Panc1 (cell line): ENCODE data around the gene RIMBP3C. TPM values are rescaled to one million over a fixed set of nuclear protein-coding genes. Genes with fewer than 3 reads are reported as not detected.
"Not testable (repeated sequence)": the region's sequence is repeated elsewhere in the genome, so short reads cannot be mapped to it uniquely, and the experiment has no call there.

Experiments used
- ATAC-seq: fragments of 200-7000 bp; cut with Tn5 transposase; 2 replicates; pipeline ENCODE4 v1.9.1; 2020; ENCODE audit warnings: mild to moderate bottlenecking, moderate library complexity
- BruUV-seq: library from RNA; stranded (reverse); fragments of 400-500 nt; replicated peaks from 2 replicates; lab custom pipeline; 2021; lab: Mats Ljungman, UMichigan
- CTCF ChIA-PET: fragments of 300-600 bp; sonication (Branson Sonifier 250); formaldehyde crosslinking; loops from one replicate; lab custom pipeline; 2022; ENCODE audit warnings: antibody characterized with exemption; lab: Charles Lee
- POLR2A ChIA-PET: fragments of 300-600 bp; sonication (Branson Sonifier 250); formaldehyde crosslinking; loops from one replicate; lab custom pipeline; 2022; ENCODE audit warnings: antibody characterized with exemption; lab: Charles Lee
- DNase-seq: peaks from one replicate; pipeline ENCODE4 v3.0.0-alpha.2; 2010; ENCODE audit warnings: low read depth, low spot score
- H3K27ac ChIP-seq: 2 replicates; pipeline ENCODE4 v1.5.1; 2011; ENCODE audit warnings: mild to moderate bottlenecking, low read length, inconsistent platforms
- H3K27me3 ChIP-seq: fragments of 200-500 bp; sonication (Bioruptor generic); 2 replicates; pipeline ENCODE4 v1.6.0; 2014; ENCODE audit warnings: low read length, inconsistent platforms; ENCODE audit not compliant: control insufficient read depth, insufficient read depth
- H3K36me3 ChIP-seq: fragments of 200-500 bp; sonication (Bioruptor generic); 2 replicates; pipeline ENCODE4 v1.5.1; 2014; ENCODE audit warnings: inconsistent platforms, mild to moderate bottlenecking, low read length, moderate library complexity; ENCODE audit not compliant: control insufficient read depth, insufficient read depth
- H3K4me1 ChIP-seq: 2 replicates; pipeline ENCODE4 v1.5.1; 2011; ENCODE audit warnings: inconsistent platforms, mild to moderate bottlenecking, low read length, moderate library complexity; ENCODE audit not compliant: control insufficient read depth, insufficient read depth
- H3K4me3 ChIP-seq, 2 experiments: 2 replicates each; pipeline ENCODE4 v1.5.1; 2011 to 2012; ENCODE audit warnings: low read depth in 2 of 2, low read length in 2 of 2, mild to moderate bottlenecking in 2 of 2, inconsistent platforms in 1 of 2, moderate library complexity in 1 of 2
- H3K9me3 ChIP-seq: fragments of 200-500 bp; sonication (Bioruptor generic); 2 replicates; pipeline ENCODE4 v1.5.1; 2014; ENCODE audit warnings: low read depth, mild to moderate bottlenecking, inconsistent platforms, low read length, moderate library complexity; ENCODE audit not compliant: control insufficient read depth, insufficient read depth
- CTCF ChIP-seq: fragments of 450-650 bp; IDR thresholded peaks from 2 replicates; pipeline ENCODE4 v1.5.1; 2017; ENCODE audit warnings: mild to moderate bottlenecking
- POLR2AphosphoS5 ChIP-seq: IDR thresholded peaks from 2 replicates; pipeline ENCODE4 v1.6.1; 2012; ENCODE audit warnings: mild to moderate bottlenecking, low read depth, low read length, moderate library complexity
- REST ChIP-seq, 2 experiments: IDR thresholded peaks; 2 replicates each; pipeline ENCODE4 v1.6.1; 2011 to 2012; ENCODE audit warnings: low read depth in 2 of 2, control low read depth in 1 of 2, low read length in 1 of 2, mild to moderate bottlenecking in 1 of 2, moderate library complexity in 1 of 2; ENCODE audit not compliant: insufficient read depth in 1 of 2
- SIN3A ChIP-seq: IDR thresholded peaks from 2 replicates; pipeline ENCODE4 v1.6.1; 2012; ENCODE audit warnings: low read depth, mild to moderate bottlenecking, low read length, moderate library complexity, borderline replicate concordance; ENCODE audit not compliant: insufficient read depth
- TCF7L2 ChIP-seq: IDR thresholded peaks from 2 replicates; pipeline ENCODE4 v1.6.1; 2011; ENCODE audit warnings: mild to moderate bottlenecking, low read depth, low read length, inconsistent platforms
- in situ Hi-C: cut with HindIII; loops from 2 replicates; pipeline ENCODE4 v1.10.0; 2016; ENCODE audit warnings: low sequenced_read_pairs, low pct_unique_long_range_greater_than_20kb
- intact Hi-C: fragments of 100-400 bp; cut with micrococcal nuclease; formaldehyde crosslinking; loops from one replicate; pipeline ENCODE4 v1.10.0; 2022; ENCODE audit not compliant: unreplicated experiment
- total RNA-seq: library from RNA; stranded (reverse); gene quantifications from one replicate; pipeline ENCODE4 v1.2.1, GENCODE V29; 2021; ENCODE audit not compliant: unreplicated experiment

RIMBP3C gene
- total RNA-seq, 1 experiment from 2014 or later, result 0.90 TPM

DNA sequence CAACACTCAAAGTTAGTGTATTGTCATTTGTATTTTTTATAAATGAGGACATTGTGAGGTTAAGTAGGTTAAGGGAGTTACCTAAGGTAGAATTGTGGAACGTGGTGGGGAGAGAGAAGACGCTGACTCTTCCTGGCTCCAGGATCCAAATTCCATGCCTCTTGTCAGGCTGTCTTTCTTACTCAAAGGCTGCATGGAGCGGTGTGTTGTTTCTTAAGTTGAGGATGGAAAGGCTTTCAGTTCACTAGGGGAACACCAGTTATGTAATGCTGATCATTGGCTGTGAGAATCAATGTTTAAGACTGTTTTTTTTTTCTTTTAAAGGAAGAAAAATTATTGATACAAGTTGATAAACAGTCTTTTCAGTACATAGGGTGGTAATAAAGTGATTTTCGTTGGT is 19.1 kb upstream of the RIMBP3C start:
- BruUV-seq, result no TSS peak
- no peak for ATAC-seq
- no peaks in the 10 kb centered on the region for H3K27me3 ChIP-seq
- TF ChIP-seq SIN3A (no peak), REST (IDR thresholded peaks at IDR 0.05; ENCODE audit: insufficient read depth in 1 of 2, low read depth in 2 of 2, low read length in 1 of 2) (no peak), POLR2AphosphoS5 (no peak), CTCF (no peak), TCF7L2 (no peak)
- H3K36me3 ChIP-seq, result peaks cover 6% of the 10 kb centered on the region
- H3K27ac ChIP-seq, result peak overlapping the region; percentile 62
- H3K4me1 ChIP-seq, result peaks cover 44% of the 10 kb centered on the region
- intact Hi-C loops (no loop called here), in situ Hi-C loops (no loop called here)
- H3K9me3 ChIP-seq, result no peaks in the 10 kb centered on the region
- DNase-seq, result no peak
- H3K4me3 ChIP-seq, result peak overlapping the region; percentile 87 to 92; a peak in 2 of 4 replicates
- CTCF ChIA-PET, result no interaction called here
- POLR2A ChIA-PET, result no interaction called here

DNA sequence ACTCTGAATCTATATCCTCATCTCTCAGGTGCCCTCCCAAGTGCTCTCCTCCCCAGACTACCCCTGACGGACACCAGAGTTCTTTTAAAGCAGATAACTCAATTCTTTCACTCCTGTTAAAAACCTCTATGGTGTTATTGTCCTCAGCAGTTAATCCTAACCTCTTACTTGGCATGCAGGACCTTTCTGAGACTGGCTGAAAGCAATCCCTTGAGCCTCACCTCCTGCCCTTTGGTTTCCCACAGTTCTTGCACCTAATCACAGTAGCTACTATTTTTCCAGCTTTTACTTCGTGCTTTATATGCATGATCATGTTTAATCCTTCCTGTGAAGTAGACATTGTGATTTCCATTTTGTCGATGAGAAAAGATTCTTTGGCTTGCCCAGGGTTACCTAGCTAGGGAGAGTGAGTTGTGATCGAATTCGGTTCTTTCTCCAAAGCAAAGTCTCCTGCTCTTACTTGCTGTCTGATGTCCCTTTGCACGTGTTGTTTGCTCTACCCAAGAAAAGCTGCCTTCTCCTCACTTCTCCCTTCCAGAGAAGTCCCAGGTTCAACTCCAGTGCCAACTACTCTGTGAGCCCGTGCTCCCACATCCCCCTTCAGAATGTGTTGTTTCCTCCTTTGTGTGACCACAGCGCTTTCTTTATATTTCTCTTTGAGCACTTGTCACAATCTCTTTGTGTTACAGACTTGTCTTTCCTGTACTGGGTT is 18.4 kb upstream of the RIMBP3C start:
- Histone ChIP-seq H3K9me3 (no peaks in the 10 kb centered on the region), H3K27ac (peak overlapping the region; percentile 62), H3K4me3 (peak overlapping the region; percentile 87 to 92), H3K4me1 (peaks cover 44% of the 10 kb centered on the region), H3K27me3 (no peaks in the 10 kb centered on the region), H3K36me3 (peaks cover 6% of the 10 kb centered on the region)
- ChIA-PET CTCF (no interaction called here), POLR2A (no interaction called here)
- TSS peak; percentile 64 for BruUV-seq
- no peak for TF ChIP-seq TCF7L2
- no peak for TF ChIP-seq SIN3A
- no peak for TF ChIP-seq REST (IDR thresholded peaks at IDR 0.05; ENCODE audit: insufficient read depth in 1 of 2, low read depth in 2 of 2, low read length in 1 of 2)
- no peak for TF ChIP-seq CTCF
- TF ChIP-seq POLR2AphosphoS5, result no peak
- DNase-seq (no peak), ATAC-seq (no peak)
- intact Hi-C loops (no loop called here), in situ Hi-C loops (no loop called here)

GRCh38 chr22:21569076-21569427 is 17.8 kb upstream of the RIMBP3C start:
- Histone ChIP-seq H3K27ac (peak overlapping the region; percentile 93), H3K4me3 (peak overlapping the region; percentile 87 to 92), H3K4me1 (peaks cover 39% of the 10 kb centered on the region)
- DNase-seq, POLR2A ChIA-PET, H3K27me3 ChIP-seq, intact Hi-C loops, ATAC-seq, BruUV-seq, H3K36me3 ChIP-seq, H3K9me3 ChIP-seq, in situ Hi-C loops, CTCF ChIA-PET: not testable (repeated sequence)
